WTC11 (cell line): ENCODE measurements around the gene HOXB5. TPM values are rescaled to one million over a fixed set of nuclear protein-coding genes. Genes with fewer than 3 reads are reported as not detected.

Source experiments
- ATAC-seq: fragments of 200-7000 bp; cut with Tn5 transposase; 2 replicates; pipeline ENCODE4 v1.10.0; 2021; ENCODE audit warnings: mild to moderate bottlenecking, moderate library complexity
- CTCF ChIA-PET: fragments of 300-600 bp; sonication (Branson Sonifier 250); formaldehyde crosslinking; loops from one replicate; lab custom pipeline; 2021; ENCODE audit warnings: antibody characterized with exemption; lab: Charles Lee
- POLR2A ChIA-PET: fragments of 350-600 bp; sonication (Branson Sonifier 250); formaldehyde crosslinking; loops from one replicate; lab custom pipeline; 2021; ENCODE audit warnings: antibody characterized with exemption; lab: Charles Lee
- DNase-seq: peaks from one replicate; pipeline ENCODE4 v3.0.0; 2021; ENCODE audit warnings: low spot score
- H3K27ac Mint-ChIP-seq: 2 replicates; pipeline ENCODE4 v1.8.0; 2021; ENCODE audit warnings: mixed read lengths
- H3K27me3 Mint-ChIP-seq: 2 replicates; pipeline ENCODE4 v1.8.0; 2021; ENCODE audit warnings: low read depth, mild to moderate bottlenecking, moderate library complexity, mixed read lengths
- H3K36me3 Mint-ChIP-seq: 2 replicates; pipeline ENCODE4 v1.8.0; 2021; ENCODE audit warnings: mixed read lengths
- H3K4me1 Mint-ChIP-seq: 2 replicates; pipeline ENCODE4 v1.8.0; 2022; ENCODE audit warnings: mixed read lengths
- H3K4me3 Mint-ChIP-seq: 2 replicates; pipeline ENCODE4 v1.8.0; 2021; ENCODE audit warnings: mild to moderate bottlenecking, moderate library complexity, mixed read lengths
- H3K9me3 Mint-ChIP-seq: 2 replicates; pipeline ENCODE4 v1.8.0; 2021; ENCODE audit warnings: mixed read lengths
- ATF2 ChIP-seq: sonication (generic); formaldehyde crosslinking; IDR thresholded peaks from 2 replicates; pipeline ENCODE4 v1.8.1; 2022; ENCODE audit warnings: low read depth, missing genetic modification reagents, borderline replicate concordance
- CBFB ChIP-seq: sonication (generic); formaldehyde crosslinking; IDR thresholded peaks from 2 replicates; pipeline ENCODE4 v1.8.1; 2022; ENCODE audit warnings: mild to moderate bottlenecking, low read depth, missing genetic modification reagents
- NFE2L1 ChIP-seq: sonication (generic); formaldehyde crosslinking; IDR thresholded peaks from 2 replicates; pipeline ENCODE4 v1.8.1; 2023; ENCODE audit warnings: missing genetic modification reagents
- OVOL2 ChIP-seq: fragments of 250-450 bp; sonication (Bioruptor Pico); IDR thresholded peaks from 2 replicates; pipeline ENCODE4 v1.9.0; 2021; ENCODE audit warnings: mild to moderate bottlenecking, borderline replicate concordance
- PRDM15 ChIP-seq: sonication (generic); formaldehyde crosslinking; IDR thresholded peaks from 2 replicates; pipeline ENCODE4 v1.8.0; 2022; ENCODE audit warnings: missing genetic modification reagents
- PRRX2 ChIP-seq: fragments of 250-450 bp; sonication (Bioruptor Pico); IDR thresholded peaks from 2 replicates; pipeline ENCODE4 v1.8.0; 2021; ENCODE audit warnings: mild to moderate bottlenecking
- SMAD3 ChIP-seq: sonication (generic); formaldehyde crosslinking; IDR thresholded peaks from 2 replicates; pipeline ENCODE4 v1.8.0; 2022; ENCODE audit warnings: missing genetic modification reagents, mild to moderate bottlenecking, borderline replicate concordance
- STAT6 ChIP-seq: sonication (generic); formaldehyde crosslinking; conservative IDR thresholded peaks from 2 replicates; pipeline ENCODE4 v1.8.1; 2023; ENCODE audit warnings: mild to moderate bottlenecking, low read depth, missing genetic modification reagents, moderate library complexity
- USF2 ChIP-seq: sonication (generic); formaldehyde crosslinking; IDR thresholded peaks from 2 replicates; pipeline ENCODE4 v1.8.1; 2023; ENCODE audit warnings: mild to moderate bottlenecking, missing genetic modification reagents, moderate library complexity
- ZBTB21 ChIP-seq: sonication (generic); formaldehyde crosslinking; IDR thresholded peaks from 2 replicates; pipeline ENCODE4 v1.8.1; 2023; ENCODE audit warnings: mild to moderate bottlenecking, missing genetic modification reagents, borderline replicate concordance
- ZNF281 ChIP-seq: sonication (generic); formaldehyde crosslinking; IDR thresholded peaks from 2 replicates; pipeline ENCODE4 v1.8.0; 2023; ENCODE audit warnings: mild to moderate bottlenecking, missing genetic modification reagents
- ZNF396 ChIP-seq: fragments of 250-450 bp; sonication (Bioruptor Pico); IDR thresholded peaks from 2 replicates; pipeline ENCODE4 v1.8.0; 2021; ENCODE audit warnings: mild to moderate bottlenecking, moderate library complexity, borderline replicate concordance
- ZNF423 ChIP-seq: fragments of 250-450 bp; sonication (Bioruptor Pico); IDR thresholded peaks from 2 replicates; pipeline ENCODE4 v2.1.2; 2022; ENCODE audit warnings: mild to moderate bottlenecking, moderate library complexity
- total RNA-seq: library from RNA; stranded (reverse); gene quantifications from 3 replicates; pipeline ENCODE4 v1.2.3, GENCODE V29; 2021

HOXB5 gene
- total RNA-seq, 1 experiment from 2014 or later, result not detected

- TF ChIP-seq STAT6 (CRISPR knock-in tag), result no peak
- no peak for TF ChIP-seq ATF2 (CRISPR knock-in tag)
- no peak for TF ChIP-seq ZNF281 (CRISPR knock-in tag)
- TF ChIP-seq NFE2L1, result no peak
- no peak for TF ChIP-seq OVOL2 (CRISPR knock-in tag)
Observed at GRCh38 chr17:48596000-48596734, 2.6 kb upstream of the HOXB5 start (continued).

GRCh38 chr17:48595278-48595999, 1.9 kb upstream of the HOXB5 start:
- no peak for ATAC-seq
- H3K27me3 Mint-ChIP-seq, result peaks cover 100% of the 10 kb centered on the region; the same call in 1 of the 2 replicates
- no peak for DNase-seq
- no peaks in the 10 kb centered on the region for H3K9me3 Mint-ChIP-seq
- TF ChIP-seq PRDM15, result peak; percentile 74
- TF ChIP-seq PRRX2 (CRISPR knock-in tag), result no peak
- TF ChIP-seq, all 79 proteins: peak for 1
- Mint-ChIP-seq H3K36me3 (peaks cover 2% of the 10 kb centered on the region; the same call in 1 of the 2 replicates), H3K4me1 (peaks cover 47% of the 10 kb centered on the region), H3K4me3 (peak overlapping the region; percentile 44), H3K27ac (no peak overlapping the region)
- ChIA-PET POLR2A (no interaction called here), CTCF (no interaction called here)

GRCh38 chr17:48594538-48595277, 1.1 kb upstream of the HOXB5 start:
- POLR2A ChIA-PET, result no interaction called here
- Mint-ChIP-seq H3K4me3 (peak overlapping the region; percentile 50; the same call in 1 of the 2 replicates), H3K4me1 (peaks cover 54% of the 10 kb centered on the region), H3K27ac (no peak overlapping the region), H3K36me3 (peaks cover 2% of the 10 kb centered on the region; the same call in 1 of the 2 replicates), H3K27me3 (peaks cover 100% of the 10 kb centered on the region; the same call in 1 of the 2 replicates), H3K9me3 (no peaks in the 10 kb centered on the region)
- ATAC-seq (no peak), DNase-seq (no peak)
- CTCF ChIA-PET, result interaction anchor here (0.7 to 2.4 kb wide), 5 partner anchors 12 to 286 kb away, joined by 3 to 11 read pairs (median 5); no protein-coding TSS in a partner anchor
- TF ChIP-seq ZNF396 (CRISPR knock-in tag) (no peak), USF2 (CRISPR knock-in tag) (no peak), SMAD3 (CRISPR knock-in tag) (no peak), ZNF281 (CRISPR knock-in tag) (no peak), ZNF423 (no peak), CBFB (CRISPR knock-in tag) (no peak), ZBTB21 (CRISPR knock-in tag) (no peak)
